IPS-15b (cell line): ENCODE results near the gene EIF2D.

ENCODE experiments used
- H3K27me3 ChIP-seq: one replicate; pipeline ENCODE4 v1.6.1; 2013; ENCODE audit warnings: low read length; ENCODE audit not compliant: control insufficient read depth, insufficient read depth
- H3K36me3 ChIP-seq: one replicate; pipeline ENCODE4 v1.6.1; 2013; ENCODE audit warnings: low read length; ENCODE audit not compliant: control insufficient read depth, insufficient read depth
- H3K4me1 ChIP-seq: one replicate; pipeline ENCODE4 v1.6.1; 2013; ENCODE audit warnings: mild to moderate bottlenecking, low read length; ENCODE audit not compliant: control insufficient read depth, insufficient read depth
- H3K4me3 ChIP-seq: one replicate; pipeline ENCODE4 v1.5.1; 2013; ENCODE audit warnings: low read depth, low read length
- H3K9ac ChIP-seq: one replicate; pipeline ENCODE4 v1.6.1; 2013; ENCODE audit warnings: low read depth, mild to moderate bottlenecking, low read length
- H3K9me3 ChIP-seq: one replicate; pipeline ENCODE4 v1.6.1; 2013; ENCODE audit warnings: mild to moderate bottlenecking, low read length; ENCODE audit not compliant: control insufficient read depth, insufficient read depth

EIF2D gene

GRCh38 chr1:206595581-206596318 lies 16.5 kb downstream of the EIF2D start:
- Histone ChIP-seq H3K36me3 (peaks cover 43% of the 10 kb centered on the region), H3K27me3 (no peaks in the 10 kb centered on the region), H3K9me3 (no peaks in the 10 kb centered on the region), H3K4me3 (no peak overlapping the region), H3K9ac (no peak overlapping the region), H3K4me1 (no peaks in the 10 kb centered on the region)

- Histone ChIP-seq H3K9ac (no peak overlapping the region), H3K9me3 (no peaks in the 10 kb centered on the region), H3K36me3 (peaks cover 25% of the 10 kb centered on the region), H3K27me3 (no peaks in the 10 kb centered on the region), H3K4me1 (no peaks in the 10 kb centered on the region), H3K4me3 (no peak overlapping the region)
Observed at GRCh38 chr1:206593351-206593925, 18.8 kb downstream of the EIF2D start.

- no peak overlapping the region for H3K4me3 ChIP-seq
- H3K9ac ChIP-seq, result no peak overlapping the region
- H3K9me3 ChIP-seq, result no peaks in the 10 kb centered on the region
- H3K27me3 ChIP-seq, result no peaks in the 10 kb centered on the region
- no peaks in the 10 kb centered on the region for H3K4me1 ChIP-seq
- H3K36me3 ChIP-seq, result peaks cover 23% of the 10 kb centered on the region
Observed at GRCh38 chr1:206591696-206592095, 20.6 kb downstream of the EIF2D start.

- peaks cover 23% of the 10 kb centered on the region for H3K36me3 ChIP-seq
Observed at GRCh38 chr1:206591226-206591625, 21.0 kb downstream of the EIF2D start.

GRCh38 chr1:206590025-206590758 lies 22.1 kb downstream of the EIF2D start:
- peaks cover 25% of the 10 kb centered on the region for H3K36me3 ChIP-seq
- no peaks in the 10 kb centered on the region for H3K9me3 ChIP-seq
- H3K9ac ChIP-seq, result no peak overlapping the region
- H3K4me1 ChIP-seq, result no peaks in the 10 kb centered on the region
- H3K27me3 ChIP-seq, result no peaks in the 10 kb centered on the region
- H3K4me3 ChIP-seq, result no peak overlapping the region

More at GRCh38 chr1:206591226-206591625, 21.0 kb downstream of the EIF2D start:
- Histone ChIP-seq H3K9me3 (no peaks in the 10 kb centered on the region), H3K4me1 (no peaks in the 10 kb centered on the region), H3K9ac (no peak overlapping the region), H3K27me3 (no peaks in the 10 kb centered on the region), H3K4me3 (no peak overlapping the region)

GRCh38 chr1:206589206-206589605 lies 23.1 kb downstream of the EIF2D start:
- Histone ChIP-seq H3K4me1 (no peaks in the 10 kb centered on the region), H3K9ac (no peak overlapping the region), H3K27me3 (no peaks in the 10 kb centered on the region), H3K36me3 (peaks cover 25% of the 10 kb centered on the region), H3K9me3 (no peaks in the 10 kb centered on the region), H3K4me3 (no peak overlapping the region)

GRCh38 chr1:206588492-206588891 lies 23.8 kb downstream of the EIF2D start:
- peaks cover 23% of the 10 kb centered on the region for H3K36me3 ChIP-seq
- no peaks in the 10 kb centered on the region for H3K27me3 ChIP-seq
- H3K4me1 ChIP-seq, result no peaks in the 10 kb centered on the region
- no peak overlapping the region for H3K4me3 ChIP-seq
- H3K9ac ChIP-seq, result no peak overlapping the region
- H3K9me3 ChIP-seq, result no peaks in the 10 kb centered on the region

- Histone ChIP-seq H3K9ac (no peak overlapping the region), H3K4me1 (no peaks in the 10 kb centered on the region), H3K36me3 (peaks cover 17% of the 10 kb centered on the region), H3K4me3 (no peak overlapping the region), H3K27me3 (no peaks in the 10 kb centered on the region), H3K9me3 (no peaks in the 10 kb centered on the region)
Observed at GRCh38 chr1:206587904-206588303, 24.4 kb downstream of the EIF2D start.

GRCh38 chr1:206586501-206587445 lies 25.5 kb downstream of the EIF2D start:
- H3K9me3 ChIP-seq, result no peaks in the 10 kb centered on the region
- no peak overlapping the region for H3K4me3 ChIP-seq
- peaks cover 10% of the 10 kb centered on the region for H3K36me3 ChIP-seq
- no peak overlapping the region for H3K9ac ChIP-seq
- H3K4me1 ChIP-seq, result no peaks in the 10 kb centered on the region
- H3K27me3 ChIP-seq, result no peaks in the 10 kb centered on the region

GRCh38 chr1:206584683-206585082 lies 27.6 kb downstream of the EIF2D start:
- no peaks in the 10 kb centered on the region for H3K27me3 ChIP-seq
- no peaks in the 10 kb centered on the region for H3K4me1 ChIP-seq
- no peak overlapping the region for H3K4me3 ChIP-seq
- H3K9me3 ChIP-seq, result no peaks in the 10 kb centered on the region
- H3K36me3 ChIP-seq, result peaks cover 10% of the 10 kb centered on the region
- no peak overlapping the region for H3K9ac ChIP-seq
